ENCODE results near the gene OR6S1. TPM values are rescaled to one million over a fixed set of nuclear protein-coding genes. Genes with fewer than 3 reads are reported as not detected.

OR6S1 gene
- total RNA-seq, 1 experiment from 2014 or later = not detected

- no peak for TF ChIP-seq CTCF (conservative IDR thresholded peaks at IDR 0.05; ENCODE audit: low read depth, low read length)
- no peaks in the 10 kb centered on the region for H3K79me2 ChIP-seq (ENCODE audit: low read length)
- ATAC-seq (peak; percentile 66), DNase-seq (peak; percentile 91)
- H3K27ac ChIP-seq (ENCODE audit: low read length) = no peak overlapping the region
- POLR2A ChIA-PET (ENCODE audit: unreplicated experiment) = no interaction called here
- no peaks in the 10 kb centered on the region for H3K36me3 ChIP-seq (ENCODE audit: low read depth, low read length)
- intact Hi-C loops (cut with micrococcal nuclease) = loop anchor here (1.0 kb wide), 2 partner anchors 20 to 30 kb away; no protein-coding TSS in a partner anchor
- H3K27me3 ChIP-seq (ENCODE audit: low read length) = peaks cover 2% of the 10 kb centered on the region; the same call in 1 of the 2 replicates
- CTCF ChIA-PET = interaction anchor here (1.1 kb wide), 1 partner anchor 58 kb away, joined by 3 read pairs; no protein-coding TSS in a partner anchor
- H3K4me2 ChIP-seq (ENCODE audit: low read length) = peak overlapping the region; percentile 91
- peaks cover 10% of the 10 kb centered on the region; the same call in 1 of the 2 replicates for H3K4me1 ChIP-seq (ENCODE audit: insufficient read depth, low read length)
- no TSS peak for BruUV-seq (replicated peaks)
- H3F3A ChIP-seq (ENCODE audit: low read length, unreplicated experiment) = no peaks in the 10 kb centered on the region
- peak overlapping the region; percentile 51 for H2AFZ ChIP-seq (ENCODE audit: low read length)
- peak overlapping the region; percentile 70 for H3K4me3 ChIP-seq (ENCODE audit: low read length)
- no peaks in the 10 kb centered on the region for H4K20me1 ChIP-seq (ENCODE audit: low read length)
- H3K9me3 ChIP-seq (ENCODE audit: low read length) = no peaks in the 10 kb centered on the region
- no peak overlapping the region for H3K9ac ChIP-seq (ENCODE audit: low read length)
- no peaks in the 10 kb centered on the region for H3K9me2 ChIP-seq (replicated peaks; ENCODE audit: low read length)
Measured at GRCh38 chr14:20632831-20633691, 8.4 kb downstream of the OR6S1 start.

GRCh38 chr14:20632448-20632830 lies 9.1 kb downstream of the OR6S1 start:
- Histone ChIP-seq H3K27me3 (ENCODE audit: low read length) (no peaks in the 10 kb centered on the region), H4K20me1 (ENCODE audit: low read length) (no peaks in the 10 kb centered on the region), H3K4me3 (ENCODE audit: low read length) (peak overlapping the region; percentile 70), H3K4me2 (ENCODE audit: low read length) (peak overlapping the region; percentile 91), H3K9me3 (ENCODE audit: low read length) (no peaks in the 10 kb centered on the region), H3K27ac (ENCODE audit: low read length) (no peak overlapping the region), H3K36me3 (ENCODE audit: low read depth, low read length) (no peaks in the 10 kb centered on the region), H3K79me2 (ENCODE audit: low read length) (no peaks in the 10 kb centered on the region), H3K9ac (ENCODE audit: low read length) (no peak overlapping the region), H3K4me1 (ENCODE audit: insufficient read depth, low read length) (peaks cover 16% of the 10 kb centered on the region; the same call in 1 of the 2 replicates), H2AFZ (ENCODE audit: low read length) (peak overlapping the region; percentile 51), H3F3A (ENCODE audit: low read length, unreplicated experiment) (no peaks in the 10 kb centered on the region), H3K9me2 (replicated peaks; ENCODE audit: low read length) (no peaks in the 10 kb centered on the region)
- TF ChIP-seq CTCF (conservative IDR thresholded peaks at IDR 0.05; ENCODE audit: low read depth, low read length) (no peak), EZH2phosphoT487 (IDR thresholded peaks at IDR 0.05; ENCODE audit: borderline replicate concordance, low read length) (no peak), EZH2 (IDR thresholded peaks at IDR 0.05; ENCODE audit: low read length, unreplicated experiment) (no peak)
- DNase-seq = peak; percentile 13
- intact Hi-C loops (cut with micrococcal nuclease) = loop anchor here (1.0 kb wide), 1 partner anchor 19 kb away; no protein-coding TSS in a partner anchor
- peak; percentile 4 for ATAC-seq
- ChIA-PET CTCF (interaction anchor here (1.1 kb wide), 1 partner anchor 58 kb away, joined by 3 read pairs; no protein-coding TSS in a partner anchor), POLR2A (ENCODE audit: unreplicated experiment) (no interaction called here)
- BruUV-seq (replicated peaks) = no TSS peak
